T1000 (cell line): Measurements from ENCODE around the gene SLC9A7.

Experiments used
- DNase-seq: peaks from one replicate; lab custom pipeline; 2025; ENCODE audit warnings: mixed read lengths; lab: John Stamatoyannopoulos, UW

Gene SLC9A7

DNA sequence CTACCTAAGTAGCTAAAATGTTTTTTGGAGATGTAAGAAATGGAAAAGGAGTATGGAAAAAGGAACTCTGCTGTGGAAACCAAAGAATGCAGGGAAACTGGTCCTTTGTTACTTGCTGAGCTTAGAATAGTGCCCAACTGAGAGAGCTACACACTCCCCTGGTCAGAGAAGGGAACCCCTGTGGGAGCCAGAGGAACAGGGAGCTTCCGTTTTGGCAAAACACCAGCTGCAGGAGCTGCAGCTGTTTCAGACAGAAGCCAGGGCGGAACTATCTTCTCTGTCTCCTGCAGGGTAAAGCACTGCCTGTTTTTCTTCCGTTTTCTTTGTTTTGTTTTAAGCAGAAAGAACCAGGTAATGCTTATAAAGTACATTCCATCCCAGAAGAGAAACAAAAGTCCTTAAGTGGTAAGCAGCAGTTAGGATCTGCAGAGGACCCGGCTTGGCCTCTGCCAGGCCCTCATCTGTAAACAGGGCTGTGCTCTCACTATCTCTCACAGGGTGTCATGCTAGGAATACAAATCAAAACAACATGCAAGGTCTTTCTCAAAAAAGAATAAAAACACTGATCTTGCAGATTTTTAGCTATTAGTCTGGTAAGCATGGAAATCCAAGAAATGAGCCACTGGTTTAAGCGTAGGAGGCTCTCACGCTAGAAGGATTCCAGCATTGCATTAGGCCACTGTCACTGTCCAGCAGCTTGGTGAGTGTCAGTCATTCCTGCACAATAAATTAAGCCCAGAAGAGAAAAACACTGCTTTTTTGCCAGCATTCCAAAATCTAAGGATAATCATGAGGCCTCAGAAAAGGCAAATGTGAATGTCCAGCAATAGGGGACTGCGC is 109.3 kb downstream of the SLC9A7 start:
- no peak for DNase-seq

- DNase-seq: no peak
These were observed 110.3 kb downstream of the SLC9A7 start for GRCh38 chrX:46648660-46649059.

DNA sequence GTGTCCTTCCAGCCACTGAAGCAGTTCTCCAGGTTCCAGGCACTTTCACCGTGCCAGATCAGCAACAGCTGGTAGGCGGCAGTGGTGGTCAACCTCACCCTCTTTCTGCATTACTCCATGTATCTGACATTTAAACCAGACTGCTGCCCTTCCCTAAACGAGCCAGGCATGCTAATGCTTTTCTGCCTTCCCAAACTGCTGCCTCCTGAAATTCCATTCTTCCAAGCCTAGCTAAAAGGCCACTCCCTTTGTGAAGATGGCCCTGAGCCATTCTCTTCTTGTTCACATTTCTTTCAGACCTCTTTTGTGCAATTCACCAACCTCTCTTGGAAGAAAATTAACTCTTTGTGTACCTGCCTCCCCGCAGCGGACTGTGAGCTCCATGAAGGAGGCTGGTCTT is 111.7 kb downstream of the SLC9A7 start:
- no peak for DNase-seq

- DNase-seq: no peak
These were observed 113.3 kb downstream of the SLC9A7 start for GRCh38 chrX:46645614-46646013.

DNA sequence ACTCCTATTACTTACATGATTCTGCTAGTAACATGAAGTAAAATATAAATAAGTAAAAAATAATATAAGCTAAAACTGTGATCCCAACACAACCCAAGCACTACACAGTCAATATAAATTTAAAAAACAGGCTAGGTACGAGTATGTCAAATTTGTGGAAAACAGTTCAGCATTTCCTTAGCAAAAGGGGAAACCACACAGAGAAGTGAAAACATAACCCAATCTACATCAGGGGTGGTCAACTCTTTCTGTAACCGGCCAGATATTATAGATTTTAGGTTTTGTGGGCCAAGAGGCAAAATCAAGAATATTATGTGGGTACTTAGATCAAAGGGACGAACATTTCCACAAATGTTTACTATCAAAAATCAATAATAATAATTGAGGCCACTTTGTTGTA is 115.3 kb downstream of the SLC9A7 start:
- no peak for DNase-seq

GRCh38 chrX:46642145-46642544 is 116.8 kb downstream of the SLC9A7 start:
- no peak for DNase-seq

GRCh38 chrX:46637938-46638337 is 121.0 kb downstream of the SLC9A7 start:
- peak; percentile 0 for DNase-seq

DNA sequence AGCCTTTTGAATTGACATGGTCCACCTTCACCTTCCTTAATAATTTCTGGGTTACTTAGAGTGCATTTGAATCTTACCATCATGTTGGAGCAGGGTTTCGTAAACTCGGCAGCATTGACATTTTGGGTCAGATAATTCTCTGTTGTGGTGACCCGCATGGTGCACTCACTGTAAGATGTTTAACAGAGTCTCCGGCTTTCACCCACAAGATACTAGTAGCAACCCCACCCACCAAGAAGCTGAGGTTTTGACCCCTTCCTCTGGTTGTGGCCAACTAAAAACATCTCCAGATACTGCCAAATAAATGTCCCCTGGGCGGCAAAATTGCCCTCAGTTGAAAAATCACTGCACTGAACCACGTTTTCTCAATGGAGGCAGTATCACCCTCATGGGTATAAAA is 122.7 kb downstream of the SLC9A7 start:
- DNase-seq: no peak

DNA sequence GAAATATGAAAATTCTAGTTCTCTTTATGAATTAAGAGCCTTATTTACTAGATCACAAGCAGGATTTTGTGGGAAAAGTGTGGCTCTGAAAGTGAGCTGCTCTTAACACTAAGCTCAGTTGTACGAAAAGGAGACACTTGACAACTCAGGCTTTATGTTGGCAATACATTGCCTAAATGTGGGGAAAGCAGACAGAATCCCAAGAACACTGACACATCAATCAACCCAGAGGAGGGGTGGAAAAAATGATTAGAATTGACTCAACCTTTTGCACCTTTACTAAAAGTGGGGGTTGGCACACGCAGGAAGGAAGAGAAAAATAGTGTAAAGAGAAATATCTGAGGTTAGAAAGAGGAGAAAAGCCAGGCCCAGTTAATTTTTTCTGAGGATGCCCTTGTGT is 123.7 kb downstream of the SLC9A7 start:
- DNase-seq: no peak

GRCh38 chrX:46634577-46634976 is 124.3 kb downstream of the SLC9A7 start:
- DNase-seq: no peak

DNA sequence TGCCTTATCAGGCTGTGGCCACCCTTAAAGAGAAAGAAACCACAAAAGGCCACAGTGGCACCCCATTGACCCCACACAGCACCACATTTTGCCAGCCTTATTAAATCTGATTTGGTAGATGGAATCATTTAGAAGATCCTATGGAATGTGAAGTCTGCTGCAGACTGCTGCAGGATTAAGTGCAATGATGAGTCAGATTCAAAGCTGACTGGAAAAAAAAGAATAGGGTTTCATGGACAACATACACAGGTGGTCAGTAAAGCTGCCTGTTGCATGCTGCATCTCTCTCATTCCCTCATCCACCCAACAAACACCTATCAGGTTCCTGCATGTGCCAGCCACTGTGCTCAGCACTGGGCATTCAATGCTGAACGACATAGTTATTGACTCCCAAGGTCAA is 128.8 kb downstream of the SLC9A7 start:
- DNase-seq: no peak

DNA sequence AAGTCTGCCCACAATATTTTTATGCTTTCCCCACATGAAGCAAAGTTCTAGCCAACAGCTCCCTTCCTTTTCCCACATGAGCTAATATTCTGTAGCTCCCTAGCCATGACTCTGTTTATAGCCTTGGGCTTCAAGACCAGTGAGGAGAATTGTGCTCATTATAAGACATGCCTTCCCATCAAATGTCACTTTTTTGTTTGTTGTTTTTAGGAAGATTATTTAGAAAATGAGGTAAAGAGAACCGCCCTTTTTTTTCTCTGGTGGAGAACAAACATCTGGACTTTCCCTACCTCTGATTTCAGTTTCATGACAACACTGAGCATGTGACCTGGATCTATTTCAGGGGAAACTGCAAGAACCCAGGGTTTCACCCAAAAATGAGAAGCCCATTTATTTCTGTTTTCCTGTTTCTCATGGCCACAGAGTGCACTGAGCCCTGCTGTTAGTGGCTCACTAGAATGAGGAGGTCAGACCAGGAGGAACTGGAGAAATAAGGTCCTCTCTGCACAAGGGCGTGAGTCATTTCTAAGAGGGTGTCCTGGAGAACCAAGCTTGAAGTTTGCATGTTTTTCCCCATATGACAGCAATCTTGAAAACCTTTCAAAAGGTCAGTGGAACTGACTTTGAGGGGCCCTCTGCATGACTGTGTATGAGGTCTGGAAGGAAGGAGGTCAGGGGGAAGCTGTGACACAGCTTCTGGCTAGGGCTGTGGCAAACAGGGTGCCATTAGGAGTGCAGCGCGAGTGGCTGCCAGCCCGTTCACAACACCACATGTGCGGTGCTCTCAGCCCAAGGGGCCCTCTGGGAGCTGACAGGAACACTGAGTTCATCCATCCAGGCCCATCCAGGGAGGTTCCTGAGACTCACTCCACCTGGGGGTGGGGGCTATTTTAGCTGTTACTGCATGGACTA is 130.2 kb downstream of the SLC9A7 start:
- DNase-seq: no peak

DNA sequence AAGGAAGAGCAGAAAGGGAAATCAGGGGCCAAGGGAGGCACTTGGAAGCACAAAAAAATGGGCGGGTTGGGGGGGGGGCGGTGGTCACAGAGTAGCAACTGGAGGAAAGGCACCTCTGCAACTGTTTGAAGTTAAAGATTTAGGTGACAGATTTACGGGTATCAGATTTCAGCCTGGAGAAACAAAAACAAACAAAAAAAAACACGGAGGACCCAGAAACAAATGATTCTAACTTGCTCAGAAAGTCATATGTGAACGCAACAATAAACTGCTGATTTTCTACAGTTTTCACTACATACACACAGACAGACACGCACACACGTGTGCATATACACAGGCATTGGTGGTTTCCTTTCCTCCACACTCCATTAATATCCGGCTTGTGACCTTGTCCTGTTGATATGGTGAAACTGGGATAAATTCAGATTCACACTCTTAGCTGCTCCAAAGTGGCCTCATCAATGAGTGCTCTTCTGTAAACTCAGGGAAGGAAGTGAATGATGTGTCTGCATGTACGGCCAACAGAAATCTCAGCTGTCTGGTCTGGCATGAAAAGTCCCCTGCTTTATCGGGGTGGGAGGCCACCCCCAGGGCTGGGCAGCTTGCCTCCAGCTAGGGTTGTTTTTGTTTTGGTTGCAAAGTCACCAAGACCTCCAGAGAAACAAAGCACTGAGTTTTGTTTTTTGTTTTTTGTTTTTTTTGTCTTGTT is 131.1 kb downstream of the SLC9A7 start:
- DNase-seq: no peak

DNA sequence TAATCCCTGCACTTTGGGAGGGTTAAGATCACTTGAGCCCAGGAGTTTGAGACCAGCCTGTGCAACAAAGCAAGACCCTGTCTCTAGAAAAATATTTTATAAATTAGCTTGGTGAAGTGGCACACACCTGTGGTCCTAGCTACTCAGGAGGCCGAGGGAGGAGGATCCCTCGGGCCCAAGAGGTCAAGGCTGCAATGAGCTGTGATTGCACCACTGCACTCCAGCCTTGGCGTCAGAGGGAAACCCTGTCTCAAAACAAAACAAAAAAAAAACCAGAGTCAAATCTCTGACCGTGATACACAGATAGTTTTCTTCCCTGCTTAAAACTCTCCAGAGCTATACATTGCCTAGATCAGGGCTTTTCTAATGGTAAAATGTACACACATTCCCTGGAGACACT is 131.9 kb downstream of the SLC9A7 start:
- no peak for DNase-seq

- no peak for DNase-seq
These were observed 132.4 kb downstream of the SLC9A7 start for GRCh38 chrX:46626566-46626965.

GRCh38 chrX:46624090-46624786 is 134.7 kb downstream of the SLC9A7 start:
- no peak for DNase-seq

DNA sequence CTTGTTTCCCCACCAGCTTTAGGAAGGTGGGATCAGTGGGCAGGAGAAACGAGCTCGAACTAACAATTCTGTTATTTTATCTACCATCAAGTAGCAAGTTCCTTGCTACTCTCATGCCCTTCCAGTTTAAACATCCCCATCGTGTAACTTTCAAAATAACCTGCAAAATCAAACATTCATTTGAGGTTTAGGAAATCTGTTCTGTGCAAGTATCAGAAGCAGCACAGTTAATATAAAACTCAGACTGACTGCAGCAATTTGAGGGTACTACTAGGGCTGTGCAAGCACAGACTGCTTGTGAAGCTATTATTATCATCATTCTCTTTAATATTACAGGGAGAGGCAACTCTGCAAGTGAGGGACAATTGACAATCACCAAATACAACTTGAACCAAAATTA is 137.3 kb downstream of the SLC9A7 start:
- DNase-seq: no peak

DNA sequence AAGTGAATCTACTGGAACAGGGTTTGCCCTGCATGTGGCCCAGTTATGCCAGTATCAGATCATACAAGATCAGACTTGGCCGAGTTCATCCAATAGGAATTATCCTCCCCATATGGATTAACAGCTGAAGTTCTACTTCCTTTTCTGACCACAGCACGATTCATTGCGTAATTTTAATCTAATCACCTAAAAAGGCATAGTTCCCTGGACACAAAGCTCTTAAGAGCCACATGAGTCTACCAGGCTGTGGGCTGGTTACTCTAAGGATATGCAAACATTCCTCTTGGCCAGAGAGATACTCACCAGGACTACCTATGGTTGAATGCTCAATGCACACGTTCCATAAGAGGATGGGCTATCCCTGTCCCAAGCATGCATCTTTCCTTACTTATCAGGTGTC is 138.4 kb downstream of the SLC9A7 start:
- no peak for DNase-seq

- DNase-seq: no peak
These were observed 140.0 kb downstream of the SLC9A7 start for GRCh38 chrX:46618947-46619346.

DNA sequence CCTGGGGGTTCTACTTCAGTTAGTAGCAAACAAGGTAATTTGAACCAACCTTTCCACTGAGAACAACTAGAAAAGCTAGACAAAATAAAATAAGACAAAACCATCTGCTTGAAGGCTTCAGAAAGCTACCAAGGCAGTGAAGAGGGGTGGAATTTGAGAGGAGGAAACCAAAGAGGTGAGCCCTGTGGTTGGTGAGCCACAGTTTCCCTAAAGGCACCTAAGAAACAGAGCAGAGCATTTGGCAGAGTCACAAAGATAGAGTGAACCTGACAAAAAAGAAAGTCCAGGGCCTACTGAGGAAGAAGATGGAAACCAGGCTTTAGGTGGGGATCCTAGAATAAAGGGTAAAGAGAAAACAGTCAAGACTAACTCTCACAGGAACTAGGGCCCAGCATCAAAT is 141.0 kb downstream of the SLC9A7 start:
- DNase-seq: no peak

GRCh38 chrX:46611658-46612362 is 147.1 kb downstream of the SLC9A7 start:
- no peak for DNase-seq
